HG02798 (cell line): ENCODE measurements around the gene ARFGEF2.
"Not testable (repeated sequence)": the region's sequence is repeated elsewhere in the genome, so short reads cannot be mapped to it uniquely, and the experiment has no call there.

Experiments used
- ATAC-seq: cut with Tn5 transposase; IDR thresholded peaks from one replicate; pipeline ENCODE4 v1.9.1; 2021; ENCODE audit warnings: mild to moderate bottlenecking; ENCODE audit not compliant: unreplicated experiment, poor library complexity

Gene ARFGEF2

DNA sequence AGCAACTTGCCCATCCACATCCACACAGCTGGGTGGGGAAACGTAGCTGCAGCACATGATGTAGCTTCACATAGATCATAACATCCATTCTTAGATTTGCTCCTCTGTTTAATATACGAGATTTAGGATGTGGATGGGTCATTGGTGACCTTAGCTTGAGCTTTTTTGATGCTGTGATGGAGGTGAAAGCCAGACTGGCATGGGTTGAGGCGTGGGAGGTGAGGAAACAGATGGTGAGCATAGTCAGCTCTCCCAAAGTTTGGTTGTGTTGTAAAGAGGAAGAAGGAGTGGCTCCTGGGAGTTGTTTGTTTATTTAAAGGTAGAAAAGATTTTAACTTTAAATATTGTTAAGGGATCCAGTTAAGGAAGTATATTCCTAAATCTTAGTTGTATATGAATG lies 5.3 kb downstream of the ARFGEF2 start:
- ATAC-seq = no peak

DNA sequence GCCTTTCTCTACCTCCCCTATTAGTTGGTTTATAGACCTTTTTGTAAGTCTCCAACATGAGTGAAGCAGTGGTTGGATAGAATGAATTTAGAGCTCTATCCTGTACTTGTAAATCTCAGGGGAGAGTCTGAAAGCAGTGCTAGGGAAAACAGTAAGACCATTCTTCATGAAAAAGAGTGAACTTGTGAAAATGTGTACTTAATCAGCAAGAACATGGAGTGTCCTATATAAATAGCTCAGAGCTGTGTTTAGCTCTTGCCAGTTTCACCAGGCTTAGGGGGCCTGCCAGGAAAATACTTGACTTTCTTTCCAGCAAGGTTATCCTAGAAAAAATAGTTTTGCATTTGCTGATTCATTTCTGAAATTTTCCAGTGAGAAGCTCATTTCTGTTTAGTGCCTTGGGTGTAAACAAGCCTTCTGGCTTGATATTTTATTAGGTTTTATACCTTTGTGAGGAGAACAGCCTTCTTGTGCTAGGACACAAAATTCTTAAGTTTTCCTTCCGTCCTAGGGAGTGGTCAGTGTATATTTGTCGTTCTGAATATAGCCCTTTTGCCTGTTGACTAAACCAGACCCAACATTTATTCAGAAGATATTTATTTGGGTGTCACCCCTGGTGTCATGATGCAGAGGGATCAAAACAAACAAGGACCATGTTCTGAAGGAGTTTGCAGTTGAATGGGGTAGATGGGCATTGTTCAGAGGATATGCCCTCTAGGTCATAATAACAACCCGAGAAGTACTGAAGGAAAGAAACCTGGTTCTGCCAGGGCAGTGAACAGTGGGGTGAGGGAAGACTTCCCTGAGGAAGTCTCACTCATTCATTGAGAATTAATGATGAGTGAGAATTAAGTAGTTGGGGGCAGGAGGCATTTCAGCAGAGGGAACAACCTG lies 7.6 kb downstream of the ARFGEF2 start:
- ATAC-seq = no peak

DNA sequence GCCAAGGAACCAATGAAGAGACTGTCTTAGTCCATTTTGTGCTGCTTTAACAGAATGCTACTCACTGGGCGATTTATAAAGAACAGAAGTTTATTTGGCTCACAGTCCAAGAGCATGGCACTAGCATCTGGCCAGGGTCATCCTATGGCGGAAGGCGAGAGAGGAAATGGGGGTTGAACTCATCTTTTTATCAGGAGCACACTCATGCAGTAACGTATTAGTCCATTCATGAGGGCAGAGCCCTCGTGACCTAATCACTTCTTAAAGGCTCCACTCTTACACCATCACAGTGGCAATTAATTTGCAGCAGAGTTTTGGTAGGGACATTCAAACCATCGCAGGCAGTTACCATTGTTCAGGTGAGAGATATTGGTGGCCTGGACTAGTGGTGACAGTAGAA lies 8.5 kb downstream of the ARFGEF2 start:
- ATAC-seq = no peak

DNA sequence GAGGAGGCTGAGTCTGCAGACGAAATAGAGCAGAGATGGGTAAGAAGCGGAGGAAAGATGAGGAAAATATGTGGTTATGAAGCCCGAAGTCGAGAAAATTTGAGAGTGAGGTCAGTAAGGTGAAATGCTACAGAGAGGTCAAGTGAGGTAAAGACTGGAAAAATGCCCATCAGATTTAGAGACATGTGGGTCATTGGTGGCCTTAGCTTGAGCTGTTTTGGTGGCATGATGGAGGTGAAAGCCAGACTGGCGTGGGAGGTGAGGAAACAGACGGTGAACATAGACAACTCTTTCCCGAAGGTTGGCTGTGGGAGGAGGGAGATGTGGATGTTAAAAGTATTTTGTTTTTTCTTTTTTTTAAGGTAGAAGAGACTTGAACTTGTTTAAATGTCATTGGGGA lies 9.4 kb downstream of the ARFGEF2 start:
- no peak for ATAC-seq

DNA sequence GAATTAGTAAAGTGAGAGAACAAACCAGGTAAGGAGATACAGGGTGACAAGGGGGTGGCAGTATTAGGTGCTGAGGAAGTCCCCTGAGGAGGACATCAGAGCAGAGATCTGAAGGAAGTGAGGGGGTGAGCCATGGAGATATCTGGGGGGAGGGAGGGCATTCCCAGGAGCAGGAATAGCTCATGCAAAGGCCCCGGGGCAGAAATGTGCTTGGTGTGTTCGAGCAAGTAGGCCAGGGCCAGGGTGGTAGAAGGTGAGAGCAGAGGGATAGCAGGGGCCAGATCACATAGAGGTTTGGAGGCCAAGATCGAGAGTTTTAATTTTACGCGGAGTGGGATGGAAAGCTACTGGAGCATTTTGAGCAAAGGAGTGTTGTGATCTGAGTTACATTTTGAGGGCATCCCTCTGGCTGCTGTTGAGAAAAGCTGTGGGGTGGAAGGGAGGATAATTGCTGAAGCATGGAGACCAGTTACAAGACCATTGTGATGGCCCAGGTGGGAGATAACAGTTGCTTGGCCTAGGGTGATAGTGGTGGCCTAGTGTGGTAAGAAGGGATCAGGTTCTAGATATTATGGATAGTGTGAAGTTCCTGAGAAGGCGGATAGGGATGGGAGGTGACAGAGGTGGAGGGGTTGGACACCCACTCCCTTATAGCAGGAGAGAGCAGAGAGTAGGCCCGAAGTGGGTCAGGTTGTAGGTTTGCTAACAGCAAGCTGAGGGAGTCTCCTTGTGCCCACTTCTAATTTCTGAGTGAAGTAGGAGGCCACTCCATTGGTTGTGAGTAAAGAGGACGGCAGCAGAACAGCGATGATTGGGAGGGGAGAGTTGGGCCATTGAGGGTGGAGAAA lies 10.2 kb downstream of the ARFGEF2 start:
- no peak for ATAC-seq

DNA sequence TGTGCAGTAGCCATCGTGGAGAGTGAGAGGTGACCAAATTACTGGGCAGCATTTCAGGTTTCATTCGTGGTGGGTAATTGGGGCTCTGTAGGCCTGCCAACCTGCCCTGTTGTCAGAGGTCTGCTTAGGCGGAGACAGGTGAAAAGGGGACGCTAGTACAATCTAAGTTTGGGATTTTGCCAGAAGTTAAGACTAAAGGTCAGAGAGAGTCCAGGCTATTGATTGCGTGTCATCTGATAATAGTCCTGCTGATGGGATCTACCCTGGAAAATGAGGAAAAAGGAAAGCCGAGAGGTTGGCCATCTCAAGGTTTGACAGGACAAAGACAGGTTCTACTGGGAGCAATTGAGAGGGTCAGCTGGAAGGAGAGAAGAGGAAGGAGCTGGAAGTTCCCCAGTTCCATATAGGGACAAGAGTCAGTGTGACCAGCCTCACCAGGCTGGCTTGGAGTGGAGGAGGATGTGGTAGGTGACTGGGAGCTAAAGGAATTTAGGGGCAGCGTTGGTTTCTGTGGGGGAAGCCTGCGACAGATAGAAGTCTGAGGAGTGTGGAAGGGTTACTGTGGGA lies 10.9 kb downstream of the ARFGEF2 start:
- ATAC-seq = no peak

- no peak for ATAC-seq
Observed at GRCh38 chr20:48933017-48933766, 11.7 kb downstream of the ARFGEF2 start.

GRCh38 chr20:48934273-48934877 lies 12.9 kb downstream of the ARFGEF2 start:
- not testable (repeated sequence) for ATAC-seq

DNA sequence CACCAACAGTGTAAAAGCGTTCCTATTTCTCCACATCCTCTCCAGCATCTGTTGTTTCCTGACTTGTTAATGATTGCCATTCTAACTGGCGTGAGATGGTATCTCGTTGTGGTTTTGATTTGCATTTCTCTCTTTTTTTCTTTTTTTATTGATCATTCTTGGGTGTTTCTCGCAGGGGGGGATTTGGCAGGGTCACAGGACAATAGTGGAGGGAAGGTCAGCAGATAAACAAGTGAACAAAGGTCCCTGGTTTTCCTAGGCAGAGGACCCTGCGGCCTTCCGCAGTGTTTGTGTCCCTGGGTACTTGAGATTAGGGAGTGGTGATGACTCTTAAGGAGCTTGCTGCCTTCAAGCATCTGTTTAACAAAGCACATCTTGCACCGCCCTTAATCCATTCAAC lies 13.5 kb downstream of the ARFGEF2 start:
- not testable (repeated sequence) for ATAC-seq

- not testable (repeated sequence) for ATAC-seq
Observed at GRCh38 chr20:48936178-48936577, 14.7 kb downstream of the ARFGEF2 start.

DNA sequence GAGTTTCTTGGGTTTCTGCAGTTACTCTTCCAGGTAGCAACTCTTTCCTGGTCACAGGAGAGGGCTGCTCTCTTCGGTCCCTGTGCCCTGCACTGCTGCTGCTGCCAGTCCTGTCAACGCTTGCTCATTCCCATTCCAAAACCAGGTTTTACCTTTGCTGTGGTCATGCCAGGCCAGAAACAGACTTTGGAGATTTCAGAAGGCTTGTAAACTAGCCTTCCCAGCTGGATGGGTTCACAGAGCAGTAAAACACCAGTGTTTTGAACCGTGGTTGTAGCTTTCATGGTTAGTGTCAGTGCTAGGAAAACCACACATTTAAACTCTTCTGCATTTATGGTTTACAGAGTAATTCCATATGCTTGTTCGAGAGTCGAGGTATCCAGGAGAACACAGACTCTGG lies 16.2 kb downstream of the ARFGEF2 start:
- ATAC-seq = no peak

- no peak for ATAC-seq
Observed at GRCh38 chr20:48938670-48939069, 17.2 kb downstream of the ARFGEF2 start.

- no peak for ATAC-seq
Observed at GRCh38 chr20:48940170-48940569, 18.7 kb downstream of the ARFGEF2 start.

DNA sequence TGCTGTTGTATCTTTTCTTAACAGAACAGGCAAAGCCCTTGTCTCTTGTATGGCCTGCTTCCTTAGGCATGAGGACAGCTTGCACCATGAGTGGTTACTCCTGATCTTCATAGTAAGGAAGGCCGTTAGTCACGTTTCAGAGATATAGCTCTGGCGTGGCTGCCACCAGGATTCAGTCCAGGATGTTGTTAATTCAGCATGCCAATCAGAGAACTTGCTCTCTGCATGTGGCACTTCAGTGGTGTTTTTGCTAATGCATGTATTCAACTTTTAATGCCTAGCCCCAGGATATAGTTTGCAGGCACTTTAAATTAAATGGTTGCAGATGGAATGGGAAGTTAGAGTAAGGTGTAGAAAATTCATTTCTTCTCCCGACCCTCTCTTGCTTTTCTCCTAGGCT lies 20.0 kb downstream of the ARFGEF2 start:
- ATAC-seq = no peak

DNA sequence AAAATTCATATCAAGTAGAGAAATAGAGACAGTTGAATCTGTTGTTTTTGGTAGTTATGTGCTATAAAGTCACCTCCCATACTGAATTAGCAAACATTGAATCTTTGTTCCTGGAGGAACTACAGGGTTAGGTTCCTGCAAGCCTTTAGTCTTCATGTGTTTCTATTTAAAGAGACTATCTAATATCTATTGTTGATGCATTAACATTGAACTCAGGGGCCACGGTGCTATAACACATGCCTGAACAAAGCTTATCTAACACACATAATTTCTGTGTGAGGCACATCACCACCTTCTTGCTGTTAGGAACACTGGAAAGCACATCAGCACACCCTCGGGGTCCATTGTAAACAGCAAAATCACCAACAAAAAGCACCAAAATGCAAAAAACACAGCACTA lies 21.2 kb downstream of the ARFGEF2 start:
- ATAC-seq = no peak

DNA sequence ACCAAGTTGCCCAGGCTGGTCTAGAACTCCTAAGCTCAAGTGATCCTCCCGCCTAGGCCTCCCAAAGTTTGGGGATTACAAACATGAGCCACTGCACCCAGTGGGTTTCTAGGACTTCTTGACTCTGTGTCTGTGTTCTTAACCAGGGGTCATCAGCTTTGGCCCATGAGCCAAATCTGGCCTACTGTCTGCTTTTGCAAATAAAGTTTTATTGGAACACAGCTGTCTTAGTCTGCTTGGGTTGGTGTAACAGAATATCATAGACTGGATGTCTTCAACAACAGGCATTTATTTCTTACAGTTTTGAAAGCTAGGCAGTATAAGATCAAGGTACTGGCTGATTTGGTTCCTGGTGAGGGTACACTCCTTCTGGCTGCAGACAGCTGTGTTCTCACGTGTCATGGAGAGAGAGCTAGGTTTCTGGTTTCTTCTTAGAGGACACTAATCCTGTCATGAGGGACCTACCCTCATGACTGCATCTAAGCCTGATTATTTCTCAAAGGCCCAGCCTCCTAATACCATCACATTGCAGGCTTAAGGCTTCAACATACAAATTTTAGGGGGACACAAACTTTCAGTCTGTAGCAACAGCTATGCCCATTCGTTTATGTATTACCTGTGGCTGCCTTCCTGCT lies 23.3 kb downstream of the ARFGEF2 start:
- ATAC-seq = no peak

DNA sequence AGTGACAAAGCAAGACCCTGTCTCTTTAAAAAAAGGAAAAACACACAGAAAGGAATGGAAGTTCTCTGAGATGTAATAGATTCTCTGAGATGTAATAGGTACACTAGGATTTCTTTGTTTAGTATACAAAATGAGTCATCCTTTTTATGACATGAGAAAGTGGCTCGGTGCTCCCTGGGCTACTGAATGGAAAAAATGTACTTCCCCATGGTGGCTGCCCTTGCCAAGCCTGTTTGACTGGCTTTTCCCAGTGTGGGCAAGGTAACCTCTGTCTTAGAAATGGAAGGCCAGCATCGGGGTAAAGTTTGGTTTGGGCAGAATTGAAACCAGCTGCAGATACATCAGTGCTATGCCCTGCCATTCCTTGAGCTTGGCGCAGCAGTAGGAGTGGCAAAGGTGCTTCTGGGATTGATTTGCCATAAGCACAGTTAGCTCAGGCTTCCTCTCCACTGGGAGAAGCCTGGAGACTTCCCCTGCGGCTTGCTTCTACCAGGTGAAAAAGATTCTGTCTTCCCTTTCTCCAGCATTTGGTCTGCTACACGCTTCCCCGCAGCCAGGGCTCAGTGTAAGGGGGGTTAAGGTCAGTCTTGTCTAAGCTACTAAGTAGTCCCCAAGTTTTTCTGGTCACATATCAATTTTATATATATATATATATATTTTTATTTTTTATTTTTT lies 24.5 kb downstream of the ARFGEF2 start:
- no peak for ATAC-seq

DNA sequence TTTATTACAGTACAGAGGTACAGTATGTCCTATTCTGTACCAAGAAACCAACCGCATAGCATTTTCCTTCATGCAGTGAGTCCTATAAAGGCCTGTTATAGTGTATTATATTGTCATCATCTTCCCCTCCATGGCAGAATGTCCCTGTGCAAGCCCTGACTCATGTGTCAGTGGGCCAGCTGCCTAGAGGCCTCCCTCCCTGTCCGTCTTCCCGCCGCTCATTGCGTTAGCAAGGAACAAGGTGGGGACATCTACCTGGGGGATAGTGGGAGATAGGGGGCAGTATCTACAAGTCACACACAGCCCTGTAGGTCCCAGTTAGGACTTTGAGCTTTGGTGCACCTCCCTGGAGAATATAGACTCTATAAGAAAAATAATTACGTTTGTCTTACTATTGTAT lies 27.1 kb downstream of the ARFGEF2 start:
- no peak for ATAC-seq
